PC-3 (cell line): Measurements from ENCODE around the gene RNF150. TPM values are rescaled to one million over a fixed set of nuclear protein-coding genes. Genes with fewer than 3 reads are reported as not detected.

Source experiments
- ATAC-seq: fragments of 200-7000 bp; cut with Tn5 transposase; 2 replicates; pipeline ENCODE4 v1.9.1; 2020; ENCODE audit warnings: mild to moderate bottlenecking, moderate library complexity
- BruUV-seq: library from RNA; stranded (reverse); fragments of 400-500 nt; replicated peaks from 2 replicates; lab custom pipeline; 2021; lab: Mats Ljungman, UMichigan
- CTCF ChIA-PET: fragments of 300-600 bp; sonication (Branson Sonifier 250); formaldehyde crosslinking; loops from one replicate; lab custom pipeline; 2022; ENCODE audit warnings: antibody characterized with exemption; lab: Charles Lee
- POLR2A ChIA-PET: fragments of 300-600 bp; sonication (Branson Sonifier 250); formaldehyde crosslinking; loops from one replicate; lab custom pipeline; 2022; ENCODE audit warnings: antibody characterized with exemption; ENCODE audit not compliant: unreplicated experiment; lab: Charles Lee
- DNase-seq: peaks from one replicate; pipeline ENCODE4 v3.0.0-alpha.2; 2015
- H2AFZ ChIP-seq: fragments of 300-600 bp; sonication (generic); 2 replicates; pipeline ENCODE4 v1.6.0; 2016; ENCODE audit warnings: antibody characterized with exemption, low read length
- H3F3A ChIP-seq: fragments of 300-600 bp; sonication (generic); one replicate; pipeline ENCODE4 v1.6.0; 2017; ENCODE audit warnings: antibody characterized with exemption, low read length, control low read depth, mild to moderate bottlenecking; ENCODE audit not compliant: unreplicated experiment
- H3K27ac ChIP-seq: fragments of 300-600 bp; sonication (generic); 2 replicates; pipeline ENCODE4 v1.5.1; 2016; ENCODE audit warnings: mild to moderate bottlenecking, low read length
- H3K27me3 ChIP-seq: fragments of 300-600 bp; sonication (generic); 2 replicates; pipeline ENCODE4 v1.6.1; 2016; ENCODE audit warnings: low read length, mixed read lengths
- H3K36me3 ChIP-seq: fragments of 300-600 bp; sonication (generic); 2 replicates; pipeline ENCODE4 v1.6.1; 2016; ENCODE audit warnings: low read depth, mixed run types, low read length, mixed read lengths
- H3K4me1 ChIP-seq: fragments of 300-600 bp; sonication (generic); 2 replicates; pipeline ENCODE4 v1.5.1; 2016; ENCODE audit warnings: low read length; ENCODE audit not compliant: insufficient read depth
- H3K4me2 ChIP-seq: fragments of 300-600 bp; sonication (generic); 2 replicates; pipeline ENCODE4 v1.6.0; 2016; ENCODE audit warnings: low read length
- H3K4me3 ChIP-seq: fragments of 300-600 bp; sonication (generic); 2 replicates; pipeline ENCODE4 v1.5.1; 2016; ENCODE audit warnings: mild to moderate bottlenecking, low read length, mixed read lengths
- H3K79me2 ChIP-seq: fragments of 300-600 bp; sonication (generic); 2 replicates; pipeline ENCODE4 v1.6.1; 2017; ENCODE audit warnings: low read length, mixed read lengths
- H3K9ac ChIP-seq: fragments of 300-600 bp; sonication (generic); 2 replicates; pipeline ENCODE4 v1.6.0; 2016; ENCODE audit warnings: mild to moderate bottlenecking, low read length
- H3K9me2 ChIP-seq: fragments of 300-600 bp; sonication (generic); replicated peaks from 2 replicates; pipeline ENCODE4 v1.6.1; 2016; ENCODE audit warnings: mixed run types, low read length, mixed read lengths
- H3K9me3 ChIP-seq: fragments of 300-600 bp; sonication (generic); 2 replicates; pipeline ENCODE4 v1.6.1; 2016; ENCODE audit warnings: low read length, mixed read lengths
- H4K20me1 ChIP-seq: fragments of 300-600 bp; sonication (generic); 2 replicates; pipeline ENCODE4 v1.6.1; 2016; ENCODE audit warnings: low read length, mixed read lengths
- CTCF ChIP-seq: fragments of 300-600 bp; sonication (generic); conservative IDR thresholded peaks from 2 replicates; pipeline ENCODE4 v1.5.1; 2017; ENCODE audit warnings: antibody characterized with exemption, low read depth, mild to moderate bottlenecking, low read length
- EZH2 ChIP-seq: fragments of 300-600 bp; sonication (generic); IDR thresholded peaks from one replicate; pipeline ENCODE4 v1.6.1; 2017; ENCODE audit warnings: antibody characterized with exemption, mild to moderate bottlenecking, low read length; ENCODE audit not compliant: unreplicated experiment
- EZH2phosphoT487 ChIP-seq: fragments of 300-600 bp; sonication (generic); IDR thresholded peaks from 2 replicates; pipeline ENCODE4 v1.6.1; 2018; ENCODE audit warnings: mild to moderate bottlenecking, antibody characterized with exemption, low read length, borderline replicate concordance
- intact Hi-C: fragments of 100-400 bp; cut with micrococcal nuclease; formaldehyde crosslinking; loops from 2 replicates; pipeline ENCODE4 v1.9.0; 2023
- total RNA-seq: library from RNA; depleted of rRNA; stranded (reverse); fragments of >200 nt; gene quantifications from 2 replicates; pipeline ENCODE4 v1.2.3, GENCODE V29; 2014

The RNF150 gene
- total RNA-seq, 1 experiment from 2014 or later = 0.55 TPM

- Histone ChIP-seq H2AFZ (no peak overlapping the region), H3K9me3 (no peaks in the 10 kb centered on the region), H3K79me2 (no peaks in the 10 kb centered on the region), H3K4me3 (no peak overlapping the region), H3K9me2 (no peaks in the 10 kb centered on the region), H4K20me1 (no peaks in the 10 kb centered on the region), H3K4me2 (no peak overlapping the region), H3K27me3 (peaks cover 68% of the 10 kb centered on the region), H3K27ac (no peak overlapping the region), H3F3A (no peaks in the 10 kb centered on the region), H3K4me1 (no peaks in the 10 kb centered on the region), H3K9ac (no peak overlapping the region), H3K36me3 (no peaks in the 10 kb centered on the region)
- DNase-seq = no peak
- CTCF ChIA-PET = no interaction called here
- no peak for ATAC-seq
- POLR2A ChIA-PET = no interaction called here
- TF ChIP-seq CTCF (no peak), EZH2 (no peak)
- intact Hi-C loops = no loop called here
- BruUV-seq = no TSS peak
These were observed 239.3 kb downstream of the RNF150 start for GRCh38 chr4:140893939-140894338.

- no peak for ATAC-seq
- no peak for DNase-seq
- POLR2A ChIA-PET = no interaction called here
- Histone ChIP-seq H3K27me3 (peaks cover 58% of the 10 kb centered on the region), H3K9ac (no peak overlapping the region), H3K9me3 (no peaks in the 10 kb centered on the region), H3K27ac (no peak overlapping the region), H3K9me2 (no peaks in the 10 kb centered on the region), H3K4me2 (no peak overlapping the region), H3K4me1 (no peaks in the 10 kb centered on the region), H3K36me3 (no peaks in the 10 kb centered on the region), H3F3A (no peaks in the 10 kb centered on the region), H3K4me3 (no peak overlapping the region), H3K79me2 (no peaks in the 10 kb centered on the region), H2AFZ (no peak overlapping the region), H4K20me1 (no peaks in the 10 kb centered on the region)
- CTCF ChIA-PET = no interaction called here
- TF ChIP-seq CTCF (no peak), EZH2phosphoT487 (no peak), EZH2 (no peak)
- BruUV-seq = no TSS peak
- intact Hi-C loops = no loop called here
These were observed 245.2 kb downstream of the RNF150 start for GRCh38 chr4:140888054-140888453.

- Histone ChIP-seq H3K9ac (no peak overlapping the region), H3K79me2 (no peaks in the 10 kb centered on the region), H4K20me1 (no peaks in the 10 kb centered on the region), H3K27me3 (peaks cover 52% of the 10 kb centered on the region), H3F3A (no peaks in the 10 kb centered on the region), H2AFZ (no peak overlapping the region), H3K9me3 (no peaks in the 10 kb centered on the region), H3K4me3 (no peak overlapping the region), H3K36me3 (no peaks in the 10 kb centered on the region), H3K27ac (no peak overlapping the region), H3K9me2 (no peaks in the 10 kb centered on the region), H3K4me2 (no peak overlapping the region), H3K4me1 (no peaks in the 10 kb centered on the region)
- no peak for TF ChIP-seq EZH2
- TF ChIP-seq EZH2phosphoT487 = no peak
- TF ChIP-seq CTCF = no peak
- ATAC-seq = no peak
- DNase-seq = no peak
- intact Hi-C loops = no loop called here
- CTCF ChIA-PET = no interaction called here
- POLR2A ChIA-PET = no interaction called here
- no TSS peak for BruUV-seq
These were observed 245.8 kb downstream of the RNF150 start for GRCh38 chr4:140887467-140887866.
